ENCODE data around the gene P3H3. TPM values are rescaled to one million over a fixed set of nuclear protein-coding genes. Genes with fewer than 3 reads are reported as not detected.

Gene P3H3
- total and polyA plus RNA-seq, 2 donors = 1.0 to 4.4 TPM

DNA sequence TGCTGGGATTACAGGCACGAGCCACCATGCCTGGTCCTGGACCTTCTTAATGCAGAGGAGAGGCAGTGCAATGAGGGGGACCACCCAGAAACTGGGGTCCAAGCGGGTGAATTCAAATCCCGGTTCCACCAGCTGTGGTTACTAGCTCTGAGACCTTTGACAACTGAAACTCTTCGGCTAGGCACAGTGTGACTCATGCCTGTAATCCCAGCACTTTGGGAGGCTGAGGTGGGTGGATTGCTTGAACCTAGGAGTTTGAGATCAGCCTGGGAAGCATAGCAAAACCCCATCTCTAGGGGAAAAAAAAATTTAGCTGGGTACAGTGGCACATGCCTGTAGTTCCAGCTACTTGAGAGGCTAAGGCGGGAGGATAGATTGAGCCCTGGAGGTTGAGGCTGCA lies 43.9 kb upstream of the P3H3 start:
- 88% methylated on average over 5 of the region's 5 CpGs for WGBS
- Histone ChIP-seq H3K27me3 (ENCODE audit: control insufficient read depth in 2 of 2, insufficient read depth in 1 of 2, low read length in 1 of 2) (no peaks in the 10 kb centered on the region), H3K27ac (ENCODE audit: low read depth in 1 of 2, low read length in 1 of 2) (peak overlapping the region; percentile 46 to 98), H3K36me3 (ENCODE audit: control insufficient read depth in 2 of 2, insufficient read depth in 2 of 2, low read length in 1 of 2) (no peaks in the 10 kb centered on the region), H3K4me1 (ENCODE audit: control insufficient read depth in 2 of 2, insufficient read depth in 2 of 2, low read length in 2 of 2) (peaks cover 81 to 99% of the 10 kb centered on the region in 2 donors), H3K9me3 (ENCODE audit: control insufficient read depth in 2 of 2, insufficient read depth in 1 of 2, low read length in 1 of 2) (peaks cover 0 to under 1% of the 10 kb centered on the region in 2 donors), H3K4me3 (ENCODE audit: low read length in 2 of 2) (no peak overlapping the region)
- DNase-seq (ENCODE audit: low read depth in 6 of 9, low spot score in 9 of 9) = no peak

DNA sequence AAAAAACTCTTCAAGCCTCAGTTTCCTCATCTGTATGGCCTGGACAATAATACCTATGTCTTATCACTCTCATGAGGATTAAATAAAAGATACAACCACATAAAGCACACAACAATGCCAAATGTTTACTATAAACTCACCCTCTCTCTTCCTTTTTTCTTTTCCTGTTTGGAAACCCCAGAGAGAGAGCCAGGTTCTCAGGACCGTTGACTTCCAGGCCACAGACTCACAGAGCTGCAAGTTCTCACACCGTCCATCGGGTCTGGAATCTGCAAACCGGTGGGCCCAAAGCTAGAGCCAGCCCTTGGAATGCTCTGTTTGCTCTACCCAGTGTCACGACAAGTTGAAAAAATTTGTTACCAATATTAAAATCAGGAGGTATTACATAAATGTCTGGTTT lies 43.4 kb upstream of the P3H3 start:
- peak overlapping the region in 1 of 2 donors; percentile 98 for H3K27ac ChIP-seq (ENCODE audit: low read depth in 1 of 2, low read length in 1 of 2)
- no peak overlapping the region for H3K4me3 ChIP-seq (ENCODE audit: low read length in 2 of 2)
- peaks cover 76 to 99% of the 10 kb centered on the region in 2 donors for H3K4me1 ChIP-seq (ENCODE audit: control insufficient read depth in 2 of 2, insufficient read depth in 2 of 2, low read length in 2 of 2)
- no peaks in the 10 kb centered on the region for H3K27me3 ChIP-seq (ENCODE audit: control insufficient read depth in 2 of 2, insufficient read depth in 1 of 2, low read length in 1 of 2)
- no peak for DNase-seq (ENCODE audit: low read depth in 6 of 9, low spot score in 9 of 9)
- H3K9me3 ChIP-seq (ENCODE audit: control insufficient read depth in 2 of 2, insufficient read depth in 1 of 2, low read length in 1 of 2) = peaks cover 0 to 4% of the 10 kb centered on the region in 2 donors
- no peaks in the 10 kb centered on the region for H3K36me3 ChIP-seq (ENCODE audit: control insufficient read depth in 2 of 2, insufficient read depth in 2 of 2, low read length in 1 of 2)
- WGBS = 76% methylated on average over 5 of the region's 5 CpGs

DNA sequence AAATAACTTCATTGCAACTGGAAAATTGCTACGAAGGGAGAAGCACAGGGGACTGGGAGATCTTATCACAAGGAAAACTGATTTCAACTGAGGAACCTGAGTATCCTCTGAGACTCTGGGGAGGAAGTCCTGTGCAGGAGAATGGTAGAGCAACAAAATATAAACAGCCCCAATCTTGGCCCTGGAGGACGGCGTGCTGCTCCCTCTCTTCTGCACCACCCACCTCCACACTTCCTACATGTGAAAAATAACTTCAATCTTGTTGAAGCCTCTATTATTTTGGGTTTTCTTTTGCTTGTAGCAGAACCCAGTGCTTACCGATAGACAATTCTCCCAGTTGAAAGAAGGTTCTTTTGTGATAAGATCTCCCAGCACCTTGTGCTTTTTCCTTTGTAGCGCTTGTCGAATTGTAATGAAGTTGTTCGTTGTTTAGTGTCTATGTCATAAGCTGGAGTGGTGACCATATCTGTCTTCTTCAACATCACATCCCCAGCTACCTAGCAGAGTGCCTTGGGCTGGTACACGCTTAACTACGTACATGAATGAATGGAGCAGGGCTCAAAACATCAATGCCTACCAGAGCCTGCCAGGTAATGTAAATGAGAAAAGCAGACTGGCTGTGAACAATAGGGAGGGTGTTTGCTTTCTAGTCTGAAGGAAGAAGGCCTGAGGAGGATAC lies 41.7 kb upstream of the P3H3 start:
- H3K27ac ChIP-seq (ENCODE audit: low read depth in 1 of 2, low read length in 1 of 2) = peak overlapping the region; percentile 47 to 98
- WGBS = 10% methylated on average over 9 of the region's 9 CpGs
- peak overlapping the region; percentile 32 to 46 for H3K4me3 ChIP-seq (ENCODE audit: low read length in 2 of 2)

GRCh38 chr12:6787309-6787708 lies 40.9 kb upstream of the P3H3 start:
- H3K36me3 ChIP-seq (ENCODE audit: control insufficient read depth in 2 of 2, insufficient read depth in 2 of 2, low read length in 1 of 2) = peaks cover 0 to 3% of the 10 kb centered on the region in 2 donors
- peaks cover 57 to 89% of the 10 kb centered on the region in 2 donors for H3K4me1 ChIP-seq (ENCODE audit: control insufficient read depth in 2 of 2, insufficient read depth in 2 of 2, low read length in 2 of 2)
- no peaks in the 10 kb centered on the region for H3K27me3 ChIP-seq (ENCODE audit: control insufficient read depth in 2 of 2, insufficient read depth in 1 of 2, low read length in 1 of 2)
- 97% methylated on average over 5 of the region's 5 CpGs for WGBS
- peak overlapping the region; percentile 47 to 98 for H3K27ac ChIP-seq (ENCODE audit: low read depth in 1 of 2, low read length in 1 of 2)
- H3K9me3 ChIP-seq (ENCODE audit: control insufficient read depth in 2 of 2, insufficient read depth in 1 of 2, low read length in 1 of 2) = peaks cover 0 to 4% of the 10 kb centered on the region in 2 donors
- no peak overlapping the region for H3K4me3 ChIP-seq (ENCODE audit: low read length in 2 of 2)
- no peak for DNase-seq (ENCODE audit: low read depth in 6 of 9, low spot score in 9 of 9)

More for the DNA sequence above, 41.7 kb upstream of the P3H3 start:
- peaks cover 0 to 4% of the 10 kb centered on the region in 2 donors for H3K9me3 ChIP-seq (ENCODE audit: control insufficient read depth in 2 of 2, insufficient read depth in 1 of 2, low read length in 1 of 2)
- peaks cover 0 to 3% of the 10 kb centered on the region in 2 donors for H3K36me3 ChIP-seq (ENCODE audit: control insufficient read depth in 2 of 2, insufficient read depth in 2 of 2, low read length in 1 of 2)
- H3K27me3 ChIP-seq (ENCODE audit: control insufficient read depth in 2 of 2, insufficient read depth in 1 of 2, low read length in 1 of 2) = no peaks in the 10 kb centered on the region
- DNase-seq (ENCODE audit: low read depth in 6 of 9, low spot score in 9 of 9) = peak in 4 of 9 donors; percentile 65 to 87 (median 76)
- peaks cover 64 to 89% of the 10 kb centered on the region in 2 donors for H3K4me1 ChIP-seq (ENCODE audit: control insufficient read depth in 2 of 2, insufficient read depth in 2 of 2, low read length in 2 of 2)

DNA sequence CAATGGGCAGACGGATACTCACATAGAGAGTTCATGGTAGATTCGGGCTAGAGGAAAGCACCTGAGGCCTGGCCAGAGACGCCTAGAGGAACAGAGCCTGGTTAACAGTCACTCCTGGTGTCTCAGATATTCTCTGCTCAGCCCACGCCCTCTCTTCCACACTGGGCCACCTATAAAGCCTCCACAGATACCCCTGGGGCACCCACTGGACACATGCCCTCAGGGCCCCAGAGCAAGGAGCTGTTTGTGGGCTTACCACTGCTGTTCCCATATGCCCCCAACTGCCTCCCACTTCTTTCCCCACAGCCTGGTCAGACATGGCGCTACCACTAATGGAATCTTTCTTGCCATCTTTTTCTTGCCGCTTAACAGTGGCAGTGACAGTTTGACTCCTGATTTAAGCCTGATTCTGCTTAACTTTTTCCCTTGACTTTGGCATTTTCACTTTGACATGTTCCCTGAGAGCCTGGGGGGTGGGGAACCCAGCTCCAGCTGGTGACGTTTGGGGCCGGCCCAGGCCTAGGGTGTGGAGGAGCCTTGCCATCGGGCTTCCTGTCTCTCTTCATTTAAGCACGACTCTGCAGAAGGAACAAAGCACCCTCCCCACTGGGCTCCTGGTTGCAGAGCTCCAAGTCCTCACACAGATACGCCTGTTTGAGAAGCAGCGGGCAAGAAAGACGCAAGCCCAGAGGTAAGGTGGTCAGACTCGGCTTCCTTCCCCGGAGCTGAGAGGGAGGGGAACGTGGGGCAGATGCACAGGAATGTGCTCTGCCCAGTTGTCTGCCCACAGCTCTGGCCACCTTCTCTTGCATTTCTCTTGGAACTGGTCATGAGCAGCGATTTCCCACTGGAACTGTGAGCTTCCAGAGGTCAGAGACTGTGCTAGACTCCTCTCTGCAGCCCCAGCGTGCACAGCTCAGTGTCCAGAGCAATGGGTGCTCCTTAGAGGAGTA lies 39.0 kb upstream of the P3H3 start, which contains the start of gene CD4:
Gene CD4, plus strand, starts transcription at position 557 of the 953 bp plus-strand sequence. CDS start 10,611 bp downstream, outside the sequence.
- Histone ChIP-seq H3K4me3 (ENCODE audit: low read length in 2 of 2) (peak within 1 kb of the TSS; percentile 59 to 94), H3K27me3 (ENCODE audit: control insufficient read depth in 2 of 2, insufficient read depth in 1 of 2, low read length in 1 of 2) (no peaks in the 10 kb centered on the region), H3K9me3 (ENCODE audit: control insufficient read depth in 2 of 2, insufficient read depth in 1 of 2, low read length in 1 of 2) (peaks cover 0 to 7% of the 10 kb centered on the region in 2 donors), H3K4me1 (ENCODE audit: control insufficient read depth in 2 of 2, insufficient read depth in 2 of 2, low read length in 2 of 2) (peaks cover 44 to 85% of the 10 kb centered on the region in 2 donors), H3K27ac (ENCODE audit: low read depth in 1 of 2, low read length in 1 of 2) (peak within 1 kb of the TSS; percentile 88 to 92), H3K36me3 (ENCODE audit: control insufficient read depth in 2 of 2, insufficient read depth in 2 of 2, low read length in 1 of 2) (peaks cover 3 to 16% of the 10 kb centered on the region in 2 donors)
- peak in 6 of 9 donors; percentile 68 to 92 (median 83) for DNase-seq (ENCODE audit: low read depth in 6 of 9, low spot score in 9 of 9)
- WGBS = 36% methylated on average over 18 of the region's 18 CpGs

DNA sequence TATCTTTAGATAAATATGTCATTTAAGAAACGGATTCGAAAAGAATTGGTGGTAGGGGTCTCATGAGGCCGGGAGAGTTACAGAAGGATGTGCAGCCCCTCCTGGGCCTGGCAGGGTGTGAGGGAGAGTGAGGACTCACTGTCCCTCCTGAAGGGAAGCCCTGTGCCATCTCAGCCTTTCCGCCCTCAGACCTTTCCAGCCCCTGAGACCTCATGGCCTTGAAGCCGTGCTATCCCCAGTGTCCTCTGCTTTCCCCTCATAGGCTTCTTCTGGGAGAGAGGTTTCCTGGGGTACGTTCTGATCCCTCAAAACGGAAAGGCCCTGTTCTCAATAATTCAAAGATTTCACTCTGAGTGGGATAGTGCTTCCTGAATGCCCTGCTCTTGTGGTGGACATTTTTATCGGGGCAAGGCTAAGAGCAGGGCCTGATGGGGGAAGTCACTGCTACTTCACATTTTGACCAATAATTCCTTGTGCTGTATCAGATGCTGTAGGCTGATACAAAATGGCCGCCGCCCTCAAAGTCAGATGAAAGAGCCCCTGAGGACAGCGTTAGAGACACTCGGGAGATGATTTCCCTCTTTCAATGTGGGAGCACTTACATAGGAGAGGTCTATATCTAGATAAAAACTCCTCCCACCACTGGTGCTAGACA lies 37.6 kb upstream of the P3H3 start:
- DNase-seq (ENCODE audit: low read depth in 6 of 9, low spot score in 9 of 9) = peak in 1 of 9 donors; percentile 75
- H3K4me1 ChIP-seq (ENCODE audit: control insufficient read depth in 2 of 2, insufficient read depth in 2 of 2, low read length in 2 of 2) = peaks cover 33 to 83% of the 10 kb centered on the region in 2 donors
- H3K36me3 ChIP-seq (ENCODE audit: control insufficient read depth in 2 of 2, insufficient read depth in 2 of 2, low read length in 1 of 2) = peaks cover 8 to 28% of the 10 kb centered on the region in 2 donors
- H3K27ac ChIP-seq (ENCODE audit: low read depth in 1 of 2, low read length in 1 of 2) = peak overlapping the region; percentile 86 to 88
- H3K4me3 ChIP-seq (ENCODE audit: low read length in 2 of 2) = peak overlapping the region; percentile 59 to 94
- H3K9me3 ChIP-seq (ENCODE audit: control insufficient read depth in 2 of 2, insufficient read depth in 1 of 2, low read length in 1 of 2) = peaks cover 0 to 7% of the 10 kb centered on the region in 2 donors
- WGBS = 62% methylated on average over 12 of the region's 12 CpGs
- H3K27me3 ChIP-seq (ENCODE audit: control insufficient read depth in 2 of 2, insufficient read depth in 1 of 2, low read length in 1 of 2) = peaks cover 0 to 2% of the 10 kb centered on the region in 2 donors

DNA sequence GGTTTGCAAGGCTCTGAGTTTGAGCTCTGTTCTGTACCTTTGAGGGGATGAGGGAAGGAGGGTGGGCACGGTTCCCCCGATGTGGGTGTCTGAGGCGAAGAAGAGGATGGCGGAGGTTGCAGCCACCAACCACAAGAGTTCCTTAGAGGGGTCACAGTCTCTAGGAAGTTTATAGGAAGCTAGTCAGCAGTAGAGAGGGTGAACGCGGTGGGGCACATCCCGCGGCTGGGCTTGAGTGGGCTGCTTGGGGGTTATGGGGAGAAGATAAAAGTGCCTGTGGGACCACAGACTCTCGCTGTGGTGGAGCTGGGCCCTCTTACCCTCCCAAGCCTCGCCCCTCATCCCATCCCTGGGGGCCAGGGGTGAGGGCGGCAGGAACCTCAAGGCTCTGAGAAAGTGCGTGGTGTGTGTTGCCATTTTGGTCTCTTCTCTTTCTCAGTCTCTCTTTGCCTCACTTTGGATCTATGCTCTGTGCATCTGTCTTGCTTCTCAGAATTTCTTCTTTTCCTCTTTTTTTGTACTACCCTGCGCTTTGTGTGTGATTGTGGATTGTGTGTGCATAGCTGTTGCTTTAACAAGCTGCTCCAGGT lies 36.2 kb upstream of the P3H3 start:
- H3K4me1 ChIP-seq (ENCODE audit: control insufficient read depth in 2 of 2, insufficient read depth in 2 of 2, low read length in 2 of 2) = peaks cover 24 to 81% of the 10 kb centered on the region in 2 donors
- whole genome bisulfite sequencing = 11% methylated on average over 13 of the region's 13 CpGs

DNA sequence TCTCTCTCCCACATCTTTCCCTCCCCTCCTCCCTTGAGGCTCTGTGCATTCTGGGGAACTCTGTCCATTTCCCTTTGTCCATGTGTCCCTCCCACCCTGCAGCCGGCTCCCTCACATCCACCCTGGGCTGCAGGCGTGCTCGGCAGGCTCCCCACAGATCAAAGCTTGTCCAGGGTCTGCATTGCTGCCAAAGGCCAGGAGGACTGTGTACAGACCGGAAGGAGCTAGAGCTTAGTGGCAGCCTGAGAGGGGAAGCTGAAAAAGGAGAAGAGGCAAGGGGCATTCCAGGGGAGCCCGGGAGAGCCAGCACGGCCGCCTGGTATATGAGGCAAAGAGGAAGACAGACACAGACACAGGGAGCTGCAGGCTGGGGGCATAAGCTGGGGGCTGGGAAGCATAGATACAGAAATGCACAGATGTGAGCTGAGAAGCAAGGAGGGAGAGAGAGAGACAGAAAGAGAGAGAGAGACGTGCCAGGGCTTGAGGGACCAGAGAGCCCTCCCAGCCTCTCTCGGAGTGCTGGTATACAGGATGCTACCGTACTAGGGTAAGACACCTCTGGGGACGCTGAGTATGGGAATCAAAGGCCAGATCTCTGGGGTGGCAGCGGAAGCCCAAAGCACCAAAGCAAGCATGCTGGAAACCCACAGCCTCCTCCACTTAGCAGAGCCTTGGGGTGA lies 35.5 kb upstream of the P3H3 start:
- 12% methylated on average over 12 of the region's 12 CpGs for WGBS
- peak in 3 of 9 donors; percentile 54 to 76 (median 59) for DNase-seq (ENCODE audit: low read depth in 6 of 9, low spot score in 9 of 9)
- H3K4me3 ChIP-seq (ENCODE audit: low read length in 2 of 2) = peak overlapping the region; percentile 59 to 94

More for the DNA sequence above, 36.2 kb upstream of the P3H3 start:
- H3K36me3 ChIP-seq (ENCODE audit: control insufficient read depth in 2 of 2, insufficient read depth in 2 of 2, low read length in 1 of 2) = peaks cover 22 to 42% of the 10 kb centered on the region in 2 donors
- peak in 3 of 9 donors; percentile 50 to 74 (median 56) for DNase-seq (ENCODE audit: low read depth in 6 of 9, low spot score in 9 of 9)
- peaks cover 0 to 4% of the 10 kb centered on the region in 2 donors for H3K27me3 ChIP-seq (ENCODE audit: control insufficient read depth in 2 of 2, insufficient read depth in 1 of 2, low read length in 1 of 2)
- H3K9me3 ChIP-seq (ENCODE audit: control insufficient read depth in 2 of 2, insufficient read depth in 1 of 2, low read length in 1 of 2) = peaks cover 0 to 7% of the 10 kb centered on the region in 2 donors
- H3K4me3 ChIP-seq (ENCODE audit: low read length in 2 of 2) = peak overlapping the region; percentile 59 to 94
- H3K27ac ChIP-seq (ENCODE audit: low read depth in 1 of 2, low read length in 1 of 2) = peak overlapping the region; percentile 86 to 88

More for the DNA sequence above, 35.5 kb upstream of the P3H3 start:
- peaks cover 0 to 7% of the 10 kb centered on the region in 2 donors for H3K9me3 ChIP-seq (ENCODE audit: control insufficient read depth in 2 of 2, insufficient read depth in 1 of 2, low read length in 1 of 2)
- peak overlapping the region; percentile 86 to 88 for H3K27ac ChIP-seq (ENCODE audit: low read depth in 1 of 2, low read length in 1 of 2)
- H3K27me3 ChIP-seq (ENCODE audit: control insufficient read depth in 2 of 2, insufficient read depth in 1 of 2, low read length in 1 of 2) = peaks cover 0 to 4% of the 10 kb centered on the region in 2 donors
- peaks cover 23 to 79% of the 10 kb centered on the region in 2 donors for H3K4me1 ChIP-seq (ENCODE audit: control insufficient read depth in 2 of 2, insufficient read depth in 2 of 2, low read length in 2 of 2)
- H3K36me3 ChIP-seq (ENCODE audit: control insufficient read depth in 2 of 2, insufficient read depth in 2 of 2, low read length in 1 of 2) = peaks cover 25 to 49% of the 10 kb centered on the region in 2 donors
